Neuronal stem cell (in vitro differentiated cells): ENCODE results near the gene ADAMTS13.
A peak's percentile ranks its signal among the peaks of the same experiment; 100 is the strongest.

ENCODE experiments used
- DNase-seq: peaks from one replicate; pipeline ENCODE4 v3.0.0-alpha.2; 2013; ENCODE audit warnings: low spot score
- H2AFZ ChIP-seq: one replicate; pipeline ENCODE4 v1.6.1; 2013; ENCODE audit warnings: mild to moderate bottlenecking, low read length, inconsistent platforms
- H2AK5ac ChIP-seq: 2 replicates; pipeline ENCODE4 v1.6.1; 2013; ENCODE audit warnings: low read depth, mild to moderate bottlenecking, inconsistent platforms, low read length, moderate library complexity, mixed read lengths
- H2BK120ac ChIP-seq: 2 replicates; pipeline ENCODE4 v1.6.1; 2013; ENCODE audit warnings: low read depth, mild to moderate bottlenecking, inconsistent platforms, low read length, moderate library complexity, mixed read lengths
- H2BK12ac ChIP-seq: one replicate; pipeline ENCODE4 v1.6.1; 2013; ENCODE audit warnings: low read length, inconsistent platforms
- H2BK15ac ChIP-seq: 2 replicates; pipeline ENCODE4 v1.6.1; 2013; ENCODE audit warnings: mild to moderate bottlenecking, low read length, inconsistent platforms, mixed read lengths
- H2BK5ac ChIP-seq: one replicate; pipeline ENCODE4 v1.6.1; 2013; ENCODE audit warnings: inconsistent platforms, mild to moderate bottlenecking, low read length, moderate library complexity
- H3K14ac ChIP-seq: one replicate; pipeline ENCODE4 v1.6.1; 2013; ENCODE audit warnings: low read length, inconsistent platforms
- H3K18ac ChIP-seq: 2 replicates; pipeline ENCODE4 v1.6.1; 2013; ENCODE audit warnings: low read length, inconsistent platforms
- H3K23ac ChIP-seq: 2 replicates; pipeline ENCODE4 v1.6.1; 2013; ENCODE audit warnings: low read depth, mild to moderate bottlenecking, mixed read lengths, low read length, inconsistent platforms; ENCODE audit not compliant: poor library complexity
- H3K27ac ChIP-seq: replicated peaks from 3 replicates; pipeline ENCODE4 v1.5.1; 2013; ENCODE audit warnings: low read length, inconsistent platforms
- H3K27me3 ChIP-seq, 3 experiments: 2 replicates each; pipeline ENCODE4 v1.6.1; 2013; ENCODE audit warnings: low read length in 3 of 3, mild to moderate bottlenecking in 2 of 3, inconsistent platforms in 1 of 3, low read depth in 1 of 3, mixed read lengths in 1 of 3, moderate library complexity in 1 of 3; ENCODE audit not compliant: control insufficient read depth in 3 of 3, insufficient read depth in 3 of 3
- H3K36me3 ChIP-seq, 2 donors: replicated peaks in 1 of 2; 2 replicates each; pipeline ENCODE4 v1.6.1; 2013; ENCODE audit warnings: low read length in 2 of 2; ENCODE audit not compliant: control insufficient read depth in 2 of 2, insufficient read depth in 2 of 2
- H3K4ac ChIP-seq: 2 replicates; pipeline ENCODE4 v1.6.1; 2013; ENCODE audit warnings: inconsistent platforms, mild to moderate bottlenecking, low read length, moderate library complexity
- H3K4me1 ChIP-seq, 2 donors: 1 replicate in 1 of 2; 2 replicates in 1 of 2; pipeline ENCODE4 v1.6.1; 2013; ENCODE audit warnings: low read length in 2 of 2, low read depth in 1 of 2; ENCODE audit not compliant: control insufficient read depth in 2 of 2, insufficient read depth in 1 of 2
- H3K4me2 ChIP-seq: one replicate; pipeline ENCODE4 v1.6.1; 2013; ENCODE audit warnings: mild to moderate bottlenecking, low read length, inconsistent platforms; ENCODE audit not compliant: insufficient read depth, poor library complexity, severe bottlenecking
- H3K4me3 ChIP-seq, 2 donors: 2 replicates each; pipeline ENCODE4 v1.5.1; 2013; ENCODE audit warnings: low read length in 2 of 2, mild to moderate bottlenecking in 2 of 2, inconsistent platforms in 1 of 2, moderate library complexity in 1 of 2
- H3K79me1 ChIP-seq: one replicate; pipeline ENCODE4 v1.6.1; 2013; ENCODE audit warnings: low read depth, mild to moderate bottlenecking, inconsistent platforms, low read length, moderate library complexity
- H3K9ac ChIP-seq: one replicate; pipeline ENCODE4 v1.6.1; 2013; ENCODE audit warnings: mild to moderate bottlenecking, low read depth, low read length, inconsistent platforms; ENCODE audit not compliant: poor library complexity
- H3K9me3 ChIP-seq, 2 donors: replicated peaks in 1 of 2; 2 replicates each; pipeline versions ENCODE3 to v1.6.1; 2013; ENCODE audit warnings: low read length in 2 of 2, mild to moderate bottlenecking in 2 of 2, inconsistent platforms in 1 of 2, low read depth in 1 of 2, mixed read lengths in 1 of 2, moderate library complexity in 1 of 2; ENCODE audit not compliant: control insufficient read depth in 2 of 2, insufficient read depth in 1 of 2
- H4K8ac ChIP-seq: one replicate; pipeline ENCODE4 v1.6.1; 2013; ENCODE audit warnings: low read depth, mild to moderate bottlenecking, inconsistent platforms, low read length, moderate library complexity
- H4K91ac ChIP-seq: one replicate; pipeline ENCODE4 v1.6.1; 2013; ENCODE audit warnings: low read length, low read depth, mild to moderate bottlenecking, inconsistent platforms; ENCODE audit not compliant: poor library complexity
- WGBS, 2 donors: extraction: QIAGEN DNeasy Blood & Tissue Kit; methylation state at CpG; one replicate each; pipeline ENCODE4 v1.1.7; 2013; ENCODE audit warnings: missing lambda C conversion rate in 2 of 2, mixed read lengths in 1 of 2; ENCODE audit not compliant: insufficient read length in 2 of 2, insufficient replicate concordance in 1 of 2; ENCODE audit errors: extremely low coverage in 2 of 2; 5-methylcytosine and 5-hydroxymethylcytosine counted together

ADAMTS13 gene

GRCh38 chr9:133454325-133454724 lies 32.2 kb downstream of the ADAMTS13 start:
- H2AK5ac ChIP-seq: peak overlapping the region; percentile 43
- no peak overlapping the region for H4K8ac ChIP-seq
- H3K9me3 ChIP-seq: no peaks in the 10 kb centered on the region
- H3K9ac ChIP-seq: no peak overlapping the region
- peak overlapping the region; percentile 47 for H3K14ac ChIP-seq
- no peak overlapping the region for H2BK15ac ChIP-seq
- peaks cover 0 to 2% (median 0%) of the 10 kb centered on the region in 3 experiments for H3K27me3 ChIP-seq
- no peak overlapping the region for H2BK12ac ChIP-seq
- H4K91ac ChIP-seq: no peak overlapping the region
- no peak overlapping the region for H3K4ac ChIP-seq
- H3K27ac ChIP-seq: no peak overlapping the region
- no peak overlapping the region for H2BK120ac ChIP-seq
- no peak overlapping the region for H3K18ac ChIP-seq
- H3K36me3 ChIP-seq: no peaks in the 10 kb centered on the region
- no CpG with 5 or more reads among the region's 19 CpGs for WGBS, 2 donors
- H3K4me3 ChIP-seq: peak overlapping the region in 1 of 2 donors; percentile 9
- H3K4me2 ChIP-seq: no peak overlapping the region
- no peak overlapping the region for H2AFZ ChIP-seq
- peaks cover 3 to 8% of the 10 kb centered on the region in 2 donors for H3K4me1 ChIP-seq
- no peak overlapping the region for H2BK5ac ChIP-seq
- DNase-seq: no peak
- peak overlapping the region; percentile 20 for H3K23ac ChIP-seq
- H3K79me1 ChIP-seq: no peaks in the 10 kb centered on the region

DNA sequence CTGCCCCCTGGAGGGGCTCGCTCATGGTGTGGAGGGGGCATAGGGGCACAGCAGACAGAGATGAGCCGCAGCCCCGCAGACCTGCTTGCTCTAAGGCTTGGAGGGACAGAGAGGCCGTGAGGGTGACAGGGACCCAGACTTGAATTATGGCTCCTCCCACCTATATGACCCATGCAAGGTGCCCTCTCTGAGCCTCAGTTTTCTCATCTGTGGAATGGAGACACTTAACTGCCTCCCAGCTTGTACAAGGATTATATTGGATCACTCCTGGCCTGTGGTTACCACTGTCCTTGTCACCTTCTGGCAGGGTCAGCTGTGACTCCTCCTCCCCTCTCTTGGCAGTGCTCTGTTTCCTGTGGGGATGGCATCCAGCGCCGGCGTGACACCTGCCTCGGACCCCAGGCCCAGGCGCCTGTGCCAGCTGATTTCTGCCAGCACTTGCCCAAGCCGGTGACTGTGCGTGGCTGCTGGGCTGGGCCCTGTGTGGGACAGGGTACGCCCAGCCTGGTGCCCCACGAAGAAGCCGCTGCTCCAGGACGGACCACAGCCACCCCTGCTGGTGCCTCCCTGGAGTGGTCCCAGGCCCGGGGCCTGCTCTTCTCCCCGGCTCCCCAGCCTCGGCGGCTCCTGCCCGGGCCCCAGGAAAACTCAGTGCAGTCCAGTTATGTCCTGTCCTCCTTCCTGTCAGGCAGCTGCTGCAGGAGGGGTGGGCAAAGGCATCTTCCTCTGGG lies 32.9 kb downstream of the ADAMTS13 start:
- H2AK5ac ChIP-seq: peak overlapping the region; percentile 37
- no peak overlapping the region for H3K4me3 ChIP-seq
- H3K4me1 ChIP-seq: peaks cover 3 to 8% of the 10 kb centered on the region in 2 donors
- no peak overlapping the region for H3K9ac ChIP-seq
- no peak overlapping the region for H2BK5ac ChIP-seq
- H4K8ac ChIP-seq: peak overlapping the region; percentile 43
- H3K23ac ChIP-seq: peak overlapping the region; percentile 43
- peak overlapping the region; percentile 38 for H3K18ac ChIP-seq
- no peak overlapping the region for H3K4ac ChIP-seq
- H3K79me1 ChIP-seq: no peaks in the 10 kb centered on the region
- no peak overlapping the region for H2BK15ac ChIP-seq
- H3K36me3 ChIP-seq: no peaks in the 10 kb centered on the region
- no peak overlapping the region for H3K14ac ChIP-seq
- no peak overlapping the region for H3K4me2 ChIP-seq
- H4K91ac ChIP-seq: no peak overlapping the region
- WGBS, 2 donors: no CpG with 5 or more reads among the region's 20 CpGs
- no peaks in the 10 kb centered on the region for H3K9me3 ChIP-seq
- H3K27me3 ChIP-seq: peaks cover 0 to 2% (median 0%) of the 10 kb centered on the region in 3 experiments
- no peak overlapping the region for H2AFZ ChIP-seq
- H2BK12ac ChIP-seq: no peak overlapping the region
- H2BK120ac ChIP-seq: no peak overlapping the region
- H3K27ac ChIP-seq: no peak overlapping the region
- DNase-seq: no peak

DNA sequence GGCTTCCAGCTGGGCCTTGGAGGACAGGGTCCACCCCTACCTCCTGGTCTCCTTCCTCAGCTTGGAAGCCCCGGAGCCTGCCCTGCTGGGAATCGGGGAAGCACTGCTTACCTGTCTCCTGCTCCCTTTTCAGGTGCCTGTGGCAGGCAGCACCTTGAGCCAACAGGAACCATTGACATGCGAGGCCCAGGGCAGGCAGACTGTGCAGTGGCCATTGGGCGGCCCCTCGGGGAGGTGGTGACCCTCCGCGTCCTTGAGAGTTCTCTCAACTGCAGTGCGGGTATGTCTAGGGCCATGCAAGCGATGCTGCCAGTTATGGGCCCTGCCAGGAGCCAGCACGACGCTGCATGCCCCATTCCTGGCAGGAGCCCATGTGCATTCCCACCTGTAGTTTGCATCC lies 33.8 kb downstream of the ADAMTS13 start:
- peak overlapping the region; percentile 90 for H2AK5ac ChIP-seq
- H3K14ac ChIP-seq: no peak overlapping the region
- peaks cover 5 to 13% of the 10 kb centered on the region in 2 donors for H3K4me1 ChIP-seq
- H3K4me3 ChIP-seq: no peak overlapping the region
- no peaks in the 10 kb centered on the region for H3K36me3 ChIP-seq
- peak overlapping the region; percentile 87 for H2BK120ac ChIP-seq
- no peak overlapping the region for H3K23ac ChIP-seq
- H3K9me3 ChIP-seq: no peaks in the 10 kb centered on the region
- DNase-seq: no peak
- peak overlapping the region; percentile 58 for H2BK12ac ChIP-seq
- no peak overlapping the region for H3K27ac ChIP-seq
- H3K9ac ChIP-seq: peak overlapping the region; percentile 21
- WGBS, 2 donors: no CpG with 5 or more reads among the region's 11 CpGs
- H3K4me2 ChIP-seq: no peak overlapping the region
- H2BK15ac ChIP-seq: no peak overlapping the region
- no peak overlapping the region for H4K91ac ChIP-seq
- peak overlapping the region; percentile 57 for H3K18ac ChIP-seq
- peaks cover 4% of the 10 kb centered on the region for H3K79me1 ChIP-seq
- H3K27me3 ChIP-seq: peaks cover 0 to 2% (median 0%) of the 10 kb centered on the region in 3 experiments
- H4K8ac ChIP-seq: peak overlapping the region; percentile 43
- H2BK5ac ChIP-seq: no peak overlapping the region
- no peak overlapping the region for H3K4ac ChIP-seq
- H2AFZ ChIP-seq: no peak overlapping the region

GRCh38 chr9:133456409-133456808 lies 34.2 kb downstream of the ADAMTS13 start:
- no peaks in the 10 kb centered on the region for H3K9me3 ChIP-seq
- peaks cover 0 to 2% (median 0%) of the 10 kb centered on the region in 3 experiments for H3K27me3 ChIP-seq
- no peak overlapping the region for H2AFZ ChIP-seq
- H2AK5ac ChIP-seq: peak overlapping the region; percentile 88
- peak overlapping the region; percentile 43 for H4K8ac ChIP-seq
- no peak overlapping the region for H3K4me3 ChIP-seq
- no peak overlapping the region for H3K27ac ChIP-seq
- H3K4me1 ChIP-seq: peaks cover 10 to 17% of the 10 kb centered on the region in 2 donors
- no peak overlapping the region for H3K14ac ChIP-seq
- peak overlapping the region; percentile 73 for H3K23ac ChIP-seq
- no peak overlapping the region for H4K91ac ChIP-seq
- peaks cover 7% of the 10 kb centered on the region for H3K79me1 ChIP-seq
- H3K9ac ChIP-seq: peak overlapping the region; percentile 63
- H3K4me2 ChIP-seq: no peak overlapping the region
- H2BK12ac ChIP-seq: no peak overlapping the region
- H3K4ac ChIP-seq: peak overlapping the region; percentile 37
- H2BK120ac ChIP-seq: peak overlapping the region; percentile 87
- H2BK15ac ChIP-seq: no peak overlapping the region
- peak overlapping the region; percentile 75 for H2BK5ac ChIP-seq
- no CpG with 5 or more reads among the region's 9 CpGs for WGBS, 2 donors
- H3K18ac ChIP-seq: no peak overlapping the region
- no peaks in the 10 kb centered on the region for H3K36me3 ChIP-seq
- DNase-seq: no peak
